ENCODE data around the gene FBXL19. TPM values are rescaled to one million over a fixed set of nuclear protein-coding genes. Genes with fewer than 3 reads are reported as not detected.

Gene FBXL19
- polyA plus RNA-seq, 1 donor from 2014 or later = 0.26 TPM

GRCh38 chr16:30997725-30998711 lies 74.6 kb downstream of the FBXL19 start:
- Mint-ChIP-seq H3K36me3 (no peaks in the 10 kb centered on the region), H3K27me3 (peaks cover 2% of the 10 kb centered on the region), H3K27ac (peak overlapping the region in 2 of 3 donors; percentile 39 to 68), H3K4me1 (peaks cover 0 to 6% (median 4%) of the 10 kb centered on the region in 3 donors), H3K4me3 (peak overlapping the region; percentile 78 to 97 (median 90)), H3K9me3 (no peaks in the 10 kb centered on the region)

Other genes with a start within 250 kb of the FBXL19 start
- 32.6 TPM for gene SRCAP, start 224.4 kb upstream of the FBXL19 start, polyA plus RNA-seq
- 36.7 TPM for gene PHKG2, start 175.1 kb upstream of the FBXL19 start, polyA plus RNA-seq
- 0.63 TPM for gene CFAP119, start 161.5 kb upstream of the FBXL19 start, polyA plus RNA-seq
- gene RNF40, start 161.2 kb upstream of the FBXL19 start, polyA plus RNA-seq = 56.0 TPM
- 0.30 TPM for gene ZNF629, start 136.4 kb upstream of the FBXL19 start, polyA plus RNA-seq
- gene BCL7C, start 29.5 kb upstream of the FBXL19 start, polyA plus RNA-seq = 45.0 TPM
- gene CTF1, start 27.0 kb upstream of the FBXL19 start, polyA plus RNA-seq = not detected
- 68.8 TPM for gene ORAI3, start 25.5 kb downstream of the FBXL19 start, polyA plus RNA-seq
- gene SETD1A, start 34.2 kb downstream of the FBXL19 start, polyA plus RNA-seq = 3.0 TPM
- gene HSD3B7, start 61.6 kb downstream of the FBXL19 start, polyA plus RNA-seq = not detected
- 0.18 TPM for gene STX1B, start 87.1 kb downstream of the FBXL19 start, polyA plus RNA-seq
- gene STX4, start 110.0 kb downstream of the FBXL19 start, polyA plus RNA-seq = 30.3 TPM
- 10.6 TPM for gene ZNF668, start 150.7 kb downstream of the FBXL19 start, polyA plus RNA-seq
- gene ZNF646, start 150.8 kb downstream of the FBXL19 start, polyA plus RNA-seq = 9.3 TPM
- 0.83 TPM for gene PRSS53, start 165.4 kb downstream of the FBXL19 start, polyA plus RNA-seq
- gene VKORC1, start 171.2 kb downstream of the FBXL19 start, polyA plus RNA-seq = 90.7 TPM
- gene BCKDK, start 184.8 kb downstream of the FBXL19 start, polyA plus RNA-seq = 38.2 TPM
- gene KAT8, start 194.1 kb downstream of the FBXL19 start, polyA plus RNA-seq = 69.5 TPM
- not detected for gene PRSS8, start 212.2 kb downstream of the FBXL19 start, polyA plus RNA-seq
- 1.4 TPM for gene PRSS36, start 226.5 kb downstream of the FBXL19 start, polyA plus RNA-seq